Stomach (tissue), 4 donors: ENCODE results near the gene MST1.

ENCODE experiments used
- EP300 ChIP-seq: sonication (generic); formaldehyde crosslinking; IDR thresholded peaks from one replicate; pipeline ENCODE4 v1.6.1; 2017; ENCODE audit warnings: antibody characterized with exemption
- POLR2A ChIP-seq, 4 donors: fragments of 450-650 bp; IDR thresholded peaks; one replicate each; pipeline ENCODE4 v1.6.1; 2016; ENCODE audit warnings: antibody characterized with exemption in 4 of 4, control low read depth in 2 of 4, mild to moderate bottlenecking in 1 of 4, moderate library complexity in 1 of 4
- POLR2AphosphoS5 ChIP-seq, 3 donors: sonication (generic); formaldehyde crosslinking; IDR thresholded peaks; one replicate each; pipeline ENCODE4 v1.6.1; 2016; ENCODE audit warnings: antibody characterized with exemption in 3 of 3
- TF ChIP-seq, protein P1 (sequence below), 7 experiments: fragments of 450-650 bp in 4 of 7; fragments of 200-600 bp in 3 of 7; sonication (generic) in 3 of 7; IDR thresholded peaks; one replicate each; pipeline ENCODE4 v1.5.1; 2016 to 2019; ENCODE audit warnings: antibody characterized with exemption in 7 of 7, control low read depth in 2 of 7, mild to moderate bottlenecking in 1 of 7

DNA sequence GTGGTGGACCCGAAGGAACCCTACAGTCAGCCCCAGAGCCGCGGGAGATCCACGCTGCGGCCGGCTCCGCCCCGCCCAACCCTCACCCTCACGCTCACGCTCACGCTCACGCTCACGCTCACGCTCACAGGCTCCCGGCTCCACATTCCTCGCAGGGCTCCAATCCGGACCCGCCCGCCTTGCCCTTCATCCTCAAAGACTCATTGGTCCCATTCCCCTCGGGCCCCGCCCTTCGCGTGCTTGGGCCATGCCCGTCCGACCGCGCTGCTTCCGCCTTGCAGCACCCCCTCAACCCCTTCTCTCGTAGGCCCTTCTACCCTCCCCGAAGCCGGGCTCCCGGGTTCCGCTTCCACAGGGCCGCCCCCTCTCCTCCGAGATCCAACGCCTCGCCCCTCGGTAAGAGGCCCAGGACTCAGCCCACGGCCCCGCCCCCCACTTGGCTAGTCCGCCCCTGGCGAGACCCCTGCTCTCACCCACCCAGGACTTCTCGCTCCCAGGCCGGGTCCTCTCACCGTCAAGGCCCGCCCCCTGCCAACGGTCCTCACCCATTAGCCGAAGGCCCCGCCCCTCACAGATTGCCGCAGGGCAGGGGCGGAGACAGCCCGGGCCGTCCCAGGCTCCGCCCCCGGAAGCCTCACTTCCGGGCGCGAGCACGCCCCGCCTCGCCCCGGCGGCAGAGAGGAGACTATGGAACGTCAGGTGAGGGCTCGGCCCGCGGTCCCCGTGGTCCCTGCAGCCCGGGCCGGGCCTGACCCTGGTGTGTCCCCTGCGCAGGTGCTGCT, 15.4 kb downstream of the MST1 start, which contains the start of gene APEH:
- TF ChIP-seq, protein P1, sequence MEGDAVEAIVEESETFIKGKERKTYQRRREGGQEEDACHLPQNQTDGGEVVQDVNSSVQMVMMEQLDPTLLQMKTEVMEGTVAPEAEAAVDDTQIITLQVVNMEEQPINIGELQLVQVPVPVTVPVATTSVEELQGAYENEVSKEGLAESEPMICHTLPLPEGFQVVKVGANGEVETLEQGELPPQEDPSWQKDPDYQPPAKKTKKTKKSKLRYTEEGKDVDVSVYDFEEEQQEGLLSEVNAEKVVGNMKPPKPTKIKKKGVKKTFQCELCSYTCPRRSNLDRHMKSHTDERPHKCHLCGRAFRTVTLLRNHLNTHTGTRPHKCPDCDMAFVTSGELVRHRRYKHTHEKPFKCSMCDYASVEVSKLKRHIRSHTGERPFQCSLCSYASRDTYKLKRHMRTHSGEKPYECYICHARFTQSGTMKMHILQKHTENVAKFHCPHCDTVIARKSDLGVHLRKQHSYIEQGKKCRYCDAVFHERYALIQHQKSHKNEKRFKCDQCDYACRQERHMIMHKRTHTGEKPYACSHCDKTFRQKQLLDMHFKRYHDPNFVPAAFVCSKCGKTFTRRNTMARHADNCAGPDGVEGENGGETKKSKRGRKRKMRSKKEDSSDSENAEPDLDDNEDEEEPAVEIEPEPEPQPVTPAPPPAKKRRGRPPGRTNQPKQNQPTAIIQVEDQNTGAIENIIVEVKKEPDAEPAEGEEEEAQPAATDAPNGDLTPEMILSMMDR (IDR thresholded peaks at IDR 0.05) = no peak
- TF ChIP-seq POLR2AphosphoS5 (IDR thresholded peaks at IDR 0.05) (peak; percentile 42 to 91 (median 89)), POLR2A (IDR thresholded peaks at IDR 0.05) (peak in 1 of 4 donors; percentile 62), EP300 (no peak)
